ENCODE results near the gene CLEC2A.

CLEC2A gene

DNA sequence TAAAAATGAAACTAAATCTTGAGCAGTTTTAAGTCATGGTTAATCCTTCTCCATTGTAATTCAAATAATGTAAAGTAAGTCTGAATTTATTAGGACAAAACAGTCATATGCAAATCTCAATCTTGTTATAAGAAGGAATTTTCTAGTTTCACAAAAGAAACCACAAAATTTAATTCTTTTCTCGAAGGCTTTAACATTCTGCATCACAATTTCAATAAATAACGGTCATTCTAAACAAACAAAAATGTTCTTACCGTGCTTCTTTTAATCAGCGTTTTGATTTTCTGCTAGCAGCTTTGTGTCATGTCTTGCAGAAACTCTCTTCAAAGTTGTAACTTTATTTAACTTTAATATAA lies 63.2 kb downstream of the CLEC2A start:
- Histone ChIP-seq H3K4me1 (ENCODE audit: control insufficient read depth, insufficient read depth, low read length, unreplicated experiment) (peaks cover 12% of the 10 kb centered on the region), H3K79me2 (ENCODE audit: control insufficient read depth, insufficient read depth, low read length, unreplicated experiment) (peaks cover 33% of the 10 kb centered on the region), H3K27ac (ENCODE audit: low read depth, low read length) (peak overlapping the region; percentile 89), H3K4me3 (ENCODE audit: low read depth, low read length) (peak overlapping the region; percentile 77), H3K36me3 (ENCODE audit: insufficient read depth, low read length) (0 out of 2 replicates have a peak, but pooled peaks cover under 1% of the 10 kb centered on the region), H3K27me3 (ENCODE audit: insufficient read depth, low read length) (no peaks in the 10 kb centered on the region), H2AFZ (ENCODE audit: low read length, unreplicated experiment) (peak overlapping the region; percentile 94)

DNA sequence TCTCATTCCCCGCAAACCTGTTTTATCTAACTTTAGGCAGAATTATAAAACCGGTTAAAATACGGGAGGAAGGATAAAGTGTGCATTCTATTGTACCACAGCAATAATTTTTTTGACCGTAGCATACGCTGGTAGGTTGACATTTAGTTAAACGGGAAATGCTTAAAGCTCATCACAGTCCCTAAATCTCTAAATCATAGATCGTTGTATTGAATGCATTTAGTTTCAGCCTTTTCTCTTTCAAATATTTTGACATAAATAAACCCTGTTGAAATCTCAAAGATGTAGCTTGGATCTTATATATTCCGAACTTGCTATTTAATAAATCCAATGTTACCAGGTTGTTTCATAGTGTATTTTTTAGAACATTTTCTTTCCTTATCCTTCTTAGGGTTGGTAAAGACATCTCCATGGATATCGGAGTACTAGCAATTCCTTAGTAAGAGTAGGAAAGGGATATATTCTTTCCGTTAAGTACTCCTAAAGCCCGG lies 63.8 kb downstream of the CLEC2A start:
- H3K79me2 ChIP-seq (ENCODE audit: control insufficient read depth, insufficient read depth, low read length, unreplicated experiment), result peaks cover 38% of the 10 kb centered on the region
- H3K36me3 ChIP-seq (ENCODE audit: insufficient read depth, low read length), result 0 out of 2 replicates have a peak, but pooled peaks cover 3% of the 10 kb centered on the region
- no peaks in the 10 kb centered on the region for H3K27me3 ChIP-seq (ENCODE audit: insufficient read depth, low read length)
- peak overlapping the region; percentile 89 for H3K27ac ChIP-seq (ENCODE audit: low read depth, low read length)
- peak overlapping the region; percentile 77 for H3K4me3 ChIP-seq (ENCODE audit: low read depth, low read length)
- peak overlapping the region; percentile 9 for H2AFZ ChIP-seq (ENCODE audit: low read length, unreplicated experiment)
- H3K4me1 ChIP-seq (ENCODE audit: control insufficient read depth, insufficient read depth, low read length, unreplicated experiment), result peaks cover 12% of the 10 kb centered on the region

DNA sequence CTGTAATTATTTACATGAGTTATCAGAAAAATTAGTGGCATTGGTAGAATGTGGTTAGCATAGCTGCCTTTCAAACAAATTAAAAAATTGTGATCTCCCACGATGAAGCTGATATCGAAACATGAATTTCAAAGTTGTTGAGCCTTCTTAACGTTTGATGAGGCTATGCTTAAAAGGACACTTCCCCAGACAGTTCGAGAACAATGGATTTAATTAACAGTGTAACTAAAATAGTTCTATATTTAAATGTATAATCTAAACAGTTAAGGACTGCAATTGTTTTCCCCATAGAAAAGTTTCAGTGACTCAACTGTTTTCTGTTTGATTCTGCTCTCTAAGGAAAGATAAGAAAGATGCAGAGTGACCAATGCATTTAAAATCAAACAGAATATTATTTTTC lies 64.6 kb downstream of the CLEC2A start:
- Histone ChIP-seq H3K4me3 (ENCODE audit: low read depth, low read length) (peak overlapping the region; percentile 77), H3K36me3 (ENCODE audit: insufficient read depth, low read length) (0 out of 2 replicates have a peak, but pooled peaks cover 3% of the 10 kb centered on the region), H2AFZ (ENCODE audit: low read length, unreplicated experiment) (peak overlapping the region; percentile 14), H3K79me2 (ENCODE audit: control insufficient read depth, insufficient read depth, low read length, unreplicated experiment) (peaks cover 40% of the 10 kb centered on the region), H3K27ac (ENCODE audit: low read depth, low read length) (peak overlapping the region; percentile 37; the same call in 1 of the 2 replicates), H3K27me3 (ENCODE audit: insufficient read depth, low read length) (no peaks in the 10 kb centered on the region), H3K4me1 (ENCODE audit: control insufficient read depth, insufficient read depth, low read length, unreplicated experiment) (peaks cover 12% of the 10 kb centered on the region)

DNA sequence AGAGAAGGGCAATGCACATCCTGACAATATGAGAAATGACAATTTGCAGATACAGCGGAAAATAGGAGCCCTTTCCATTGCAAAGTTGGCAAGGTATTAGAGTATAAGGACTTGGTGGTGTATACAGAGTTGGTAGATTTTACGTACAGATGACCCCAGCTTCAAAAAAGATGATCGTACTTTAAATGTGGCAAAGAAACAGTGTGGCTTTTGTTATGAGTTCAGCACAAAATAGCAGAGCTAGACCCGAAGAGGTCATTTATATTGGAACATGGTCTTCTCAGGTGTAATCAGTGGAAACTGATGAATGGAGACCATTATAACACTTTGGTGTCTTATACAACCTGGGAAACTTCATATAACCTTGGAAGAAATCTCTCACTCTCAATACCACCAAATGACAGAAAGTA lies 65.3 kb downstream of the CLEC2A start:
- Histone ChIP-seq H3K79me2 (ENCODE audit: control insufficient read depth, insufficient read depth, low read length, unreplicated experiment) (peaks cover 42% of the 10 kb centered on the region), H3K4me3 (ENCODE audit: low read depth, low read length) (peak overlapping the region; percentile 77)

DNA sequence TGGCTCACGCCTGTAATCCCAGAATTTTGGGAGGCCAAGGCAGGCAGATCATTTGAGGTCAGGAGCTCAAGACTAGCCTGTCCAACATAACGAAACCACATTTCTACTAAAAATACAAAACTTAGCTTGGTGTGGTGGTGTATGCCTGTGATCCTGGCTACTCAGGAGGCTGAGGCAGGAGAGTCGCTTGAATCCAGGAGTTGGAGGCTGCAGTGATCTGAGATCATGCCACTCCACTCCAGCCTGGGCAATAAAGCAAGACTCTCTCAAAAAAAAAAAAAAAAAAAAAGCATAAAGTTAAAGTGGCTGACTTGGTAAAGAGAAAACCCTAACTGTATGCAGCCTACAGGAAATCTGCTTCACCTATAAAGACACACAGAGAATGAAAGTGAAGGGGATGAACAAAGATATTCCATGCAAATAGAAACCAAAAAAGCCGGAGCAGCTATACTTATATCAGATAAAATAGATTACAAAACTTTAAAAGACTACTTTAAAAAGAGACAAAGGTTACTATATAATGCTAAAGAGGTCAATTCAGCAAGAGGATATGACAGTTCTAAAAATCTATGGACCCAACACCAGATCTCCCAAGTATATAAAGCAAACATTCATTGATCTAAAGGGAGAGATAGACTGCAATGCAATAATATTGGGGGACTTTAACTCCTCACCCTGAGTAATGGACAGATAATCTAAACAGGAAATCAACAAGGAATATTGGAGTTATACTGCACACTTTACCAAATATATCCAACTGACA lies 67.1 kb downstream of the CLEC2A start:
- Histone ChIP-seq H3K4me1 (ENCODE audit: control insufficient read depth, insufficient read depth, low read length, unreplicated experiment) (peaks cover 6% of the 10 kb centered on the region), H3K27me3 (ENCODE audit: insufficient read depth, low read length) (no peaks in the 10 kb centered on the region), H3K27ac (ENCODE audit: low read depth, low read length) (no peak overlapping the region), H3K4me3 (ENCODE audit: low read depth, low read length) (peak overlapping the region; percentile 77), H2AFZ (ENCODE audit: low read length, unreplicated experiment) (no peak overlapping the region), H3K36me3 (ENCODE audit: insufficient read depth, low read length) (0 out of 2 replicates have a peak, but pooled peaks cover 3% of the 10 kb centered on the region), H3K79me2 (ENCODE audit: control insufficient read depth, insufficient read depth, low read length, unreplicated experiment) (peaks cover 44% of the 10 kb centered on the region)

More for the DNA sequence above, 65.3 kb downstream of the CLEC2A start:
- Histone ChIP-seq H3K36me3 (ENCODE audit: insufficient read depth, low read length) (0 out of 2 replicates have a peak, but pooled peaks cover 3% of the 10 kb centered on the region), H3K27me3 (ENCODE audit: insufficient read depth, low read length) (no peaks in the 10 kb centered on the region), H2AFZ (ENCODE audit: low read length, unreplicated experiment) (no peak overlapping the region), H3K4me1 (ENCODE audit: control insufficient read depth, insufficient read depth, low read length, unreplicated experiment) (peaks cover 12% of the 10 kb centered on the region), H3K27ac (ENCODE audit: low read depth, low read length) (no peak overlapping the region)

All from ACC112 (cell line).